NCI-H1694 (cell line): ENCODE data around the gene LMX1B.
"Not testable (repeated sequence)": the region's sequence is repeated elsewhere in the genome, so short reads cannot be mapped to it uniquely, and the experiment has no call there.

Experiments
- DNase-seq: peaks from one replicate; lab custom pipeline; 2025; lab: John Stamatoyannopoulos, UW

LMX1B gene

DNA sequence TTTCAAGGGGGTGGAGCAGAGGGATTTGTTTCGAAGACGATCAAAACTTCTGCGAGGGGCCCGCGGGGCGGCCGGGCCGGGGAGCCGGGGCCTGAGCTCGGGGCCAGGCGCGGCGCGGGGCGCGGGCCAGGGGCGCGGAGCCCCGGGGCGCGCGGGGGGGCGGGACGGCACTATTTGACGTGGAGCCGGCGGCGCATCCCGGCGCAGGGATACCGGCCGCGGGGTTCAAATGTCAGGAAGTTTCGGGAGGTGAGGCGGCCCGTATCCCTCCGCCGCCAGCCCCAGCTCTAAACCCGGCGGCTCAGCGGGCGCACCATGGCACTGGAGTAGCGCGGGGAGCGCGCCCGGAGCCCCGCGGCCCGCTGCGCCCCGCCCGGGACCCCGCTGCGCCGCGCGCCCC is at the start of gene LMX1B:
LMX1B (plus strand) TSS at position 278 of the 400 bp plus-strand sequence. CDS start 522 bp downstream, outside the sequence.
- no peak for DNase-seq

- DNase-seq, result no peak
Observed at GRCh38 chr9:126564128-126564527, 49.6 kb upstream of the LMX1B start.

DNA sequence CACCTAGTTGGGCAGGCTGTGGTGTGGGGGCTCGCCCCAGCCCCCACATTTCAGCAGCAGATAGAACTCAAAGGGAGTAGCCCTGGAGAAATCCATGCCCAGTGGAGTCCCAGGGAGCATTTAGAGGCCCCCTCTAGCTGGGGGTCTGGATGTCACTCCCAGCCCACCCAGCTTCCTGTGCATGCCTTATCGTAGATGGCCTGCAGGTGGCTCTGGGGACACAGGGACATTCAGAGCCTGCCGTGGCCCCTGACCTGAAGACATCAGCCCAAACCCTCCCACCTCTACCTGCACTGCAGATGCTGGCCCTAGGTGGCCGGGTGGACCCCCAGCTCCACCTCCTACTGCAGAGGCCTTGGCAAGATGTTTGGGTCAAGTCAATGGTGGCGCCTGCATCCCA is 49.0 kb upstream of the LMX1B start:
- no peak for DNase-seq

GRCh38 chr9:126565336-126566128 is 48.2 kb upstream of the LMX1B start:
- DNase-seq, result no peak

GRCh38 chr9:126569036-126569435 is 44.7 kb upstream of the LMX1B start:
- DNase-seq, result no peak

DNA sequence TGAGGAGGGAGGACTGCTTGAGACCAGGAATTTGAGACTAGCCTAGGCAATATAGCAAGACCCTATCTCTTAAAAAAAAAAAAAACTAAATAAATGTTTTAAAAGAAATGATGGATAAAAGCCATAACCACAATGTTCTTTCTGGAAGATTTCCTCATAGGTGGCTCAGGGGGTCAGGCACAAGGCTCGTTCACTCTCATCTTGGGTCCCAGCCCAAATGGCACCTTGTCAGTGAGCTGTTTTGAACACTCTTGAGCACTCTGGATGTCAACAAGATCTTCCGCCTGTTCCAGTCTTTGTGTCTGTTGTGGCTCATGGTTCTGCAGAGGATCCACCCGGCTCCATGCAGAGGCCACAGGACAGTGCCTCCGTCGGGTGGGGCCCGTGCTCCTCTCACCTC is 35.7 kb upstream of the LMX1B start:
- no peak for DNase-seq

DNA sequence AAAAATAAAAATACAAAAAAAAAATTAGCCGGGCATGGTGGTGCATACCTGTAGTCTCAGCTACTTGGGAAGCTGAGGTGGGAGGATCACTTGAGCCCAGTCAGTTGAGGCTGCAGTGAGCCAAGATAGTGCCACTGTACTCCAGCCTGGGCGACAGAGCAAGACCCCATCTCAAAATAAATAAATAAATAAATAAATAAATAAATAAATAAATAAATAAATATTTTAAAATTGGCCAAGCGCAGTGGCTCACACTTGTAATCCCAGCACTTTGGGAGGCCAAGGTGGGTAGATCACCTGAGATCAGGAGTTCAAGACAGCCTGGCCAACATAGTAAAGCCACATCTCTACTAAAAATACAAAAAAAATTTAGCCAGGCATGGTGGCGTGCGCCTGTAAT is 33.4 kb upstream of the LMX1B start:
- not testable (repeated sequence) for DNase-seq

DNA sequence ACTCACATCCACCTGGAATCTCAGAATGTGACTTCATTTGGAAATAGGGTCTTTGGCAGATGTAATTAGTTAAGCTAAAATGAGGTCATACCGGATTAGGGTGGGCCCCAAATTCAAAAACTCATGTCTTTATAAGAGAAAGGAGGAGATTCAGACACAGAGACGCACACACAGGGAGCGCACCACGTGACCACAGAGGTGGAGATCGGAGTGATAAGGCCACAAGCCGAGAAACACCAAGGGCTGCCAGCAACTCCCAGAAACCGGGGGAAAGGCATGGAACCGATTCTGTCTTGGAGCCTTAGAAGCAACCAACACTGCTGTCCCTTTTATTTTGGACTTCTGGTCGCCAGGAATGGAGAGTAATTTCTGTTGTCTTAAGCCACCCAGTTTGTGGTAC is 31.8 kb upstream of the LMX1B start:
- DNase-seq, result no peak

DNA sequence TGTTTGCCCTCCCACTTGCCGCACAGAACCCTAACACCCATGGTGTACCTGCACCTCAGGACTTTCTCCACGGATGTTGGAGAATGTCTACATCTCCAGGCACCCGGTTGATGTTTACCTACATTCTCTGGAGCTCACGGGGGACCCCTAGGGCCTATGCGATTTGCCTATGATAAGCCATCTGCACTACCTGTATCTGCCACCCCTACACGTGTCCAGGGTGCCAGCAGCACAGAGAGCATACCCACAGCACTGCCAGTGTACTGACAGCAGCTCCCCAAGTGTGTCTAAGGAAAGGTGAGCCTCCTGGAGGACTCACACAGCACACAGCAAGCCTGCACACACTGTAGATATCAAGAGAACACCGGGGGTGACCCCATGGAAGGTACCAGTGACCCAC is 31.3 kb upstream of the LMX1B start:
- no peak for DNase-seq

- no peak for DNase-seq
Observed at GRCh38 chr9:126583144-126583760, 30.5 kb upstream of the LMX1B start.

DNA sequence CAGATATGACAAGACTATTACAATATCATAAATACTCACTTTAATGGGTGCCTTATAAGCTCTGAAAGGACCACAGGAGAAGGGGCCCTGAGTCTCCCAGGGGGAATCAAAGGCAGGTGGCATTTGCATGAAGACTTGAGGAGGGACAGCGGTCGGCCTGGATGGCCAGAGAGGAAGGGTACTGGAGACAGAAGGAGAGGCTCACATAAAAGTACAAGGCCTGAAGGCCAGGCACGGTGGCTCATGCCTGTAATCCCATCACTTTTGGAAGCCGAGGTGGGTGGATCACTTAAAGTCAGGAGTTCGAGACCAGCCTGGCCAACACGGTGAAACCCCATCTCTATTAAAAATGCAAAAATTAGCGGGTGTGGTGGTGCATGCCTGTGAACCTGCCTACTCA is 29.1 kb upstream of the LMX1B start:
- DNase-seq, result no peak

- no peak for DNase-seq
Observed at GRCh38 chr9:126586236-126586635, 27.5 kb upstream of the LMX1B start.

DNA sequence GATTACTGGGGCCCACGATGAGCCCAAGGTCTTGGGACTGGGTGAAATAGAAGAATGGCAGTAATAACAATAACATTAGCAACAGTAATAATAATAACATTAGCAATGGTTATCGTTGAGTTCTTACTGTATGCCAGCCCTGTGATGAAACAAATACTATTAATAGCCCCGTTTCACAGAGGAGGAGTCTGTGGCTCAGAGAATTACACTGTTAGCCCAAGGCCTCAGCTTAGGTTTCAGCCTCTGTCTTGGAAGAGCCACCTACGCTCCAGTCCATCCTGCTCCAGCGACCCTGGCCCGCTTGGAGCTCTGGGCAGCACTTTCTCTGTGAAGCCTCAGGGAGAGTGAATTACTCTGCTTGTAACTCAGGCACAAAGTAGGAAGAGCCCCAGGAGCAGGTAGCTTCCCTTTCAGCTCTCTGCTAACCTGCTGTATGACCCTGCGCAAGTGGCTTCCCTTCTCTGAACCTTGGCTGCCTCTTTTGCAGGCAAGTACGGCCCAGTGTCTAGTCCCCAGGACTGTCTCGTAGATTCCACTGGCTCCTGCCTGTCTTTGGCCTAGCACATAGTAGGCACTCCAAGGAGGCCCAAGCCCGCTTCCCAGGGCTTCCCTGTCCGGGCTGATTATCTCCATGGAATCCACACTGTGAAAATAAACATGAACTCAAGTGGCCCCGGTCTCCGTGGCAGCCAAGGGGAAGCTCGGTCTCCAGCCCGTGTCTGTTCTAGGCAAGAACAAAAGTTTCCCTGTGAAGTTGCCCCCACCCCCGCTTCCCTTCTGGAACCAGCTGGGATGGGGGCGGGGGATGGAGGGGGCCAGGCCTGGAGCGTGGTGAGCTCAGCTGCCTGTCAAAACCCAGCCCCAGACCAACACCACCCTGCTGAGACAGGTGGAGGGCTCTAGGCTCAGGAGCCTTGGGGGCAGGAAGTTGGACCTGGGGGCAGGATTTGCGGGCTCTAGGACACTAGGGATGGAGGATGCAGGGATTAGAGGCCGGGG is 26.2 kb upstream of the LMX1B start:
- DNase-seq, result no peak

- no peak for DNase-seq
Observed at GRCh38 chr9:126588491-126589168, 25.1 kb upstream of the LMX1B start.

- no peak for DNase-seq
Observed at GRCh38 chr9:126589349-126589748, 24.4 kb upstream of the LMX1B start.

DNA sequence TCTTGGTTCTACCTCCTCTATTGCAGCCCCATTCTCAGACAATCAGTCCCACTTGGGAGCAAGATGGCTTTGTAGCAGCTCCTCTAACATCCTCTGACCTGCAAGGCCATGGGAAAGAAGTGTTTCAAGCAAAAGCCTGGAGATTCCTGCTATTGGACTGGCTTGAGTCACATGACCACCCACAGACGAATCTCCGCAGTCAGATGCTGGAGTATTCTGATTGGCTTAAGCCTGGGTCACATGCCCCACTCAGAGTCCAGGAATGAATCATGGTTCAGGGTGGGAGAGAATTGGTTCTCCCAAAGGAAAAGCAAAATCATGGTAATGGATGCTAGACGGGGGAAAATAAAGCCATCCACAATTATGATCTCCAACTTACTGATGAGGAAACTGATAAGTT is 22.6 kb upstream of the LMX1B start:
- no peak for DNase-seq

DNA sequence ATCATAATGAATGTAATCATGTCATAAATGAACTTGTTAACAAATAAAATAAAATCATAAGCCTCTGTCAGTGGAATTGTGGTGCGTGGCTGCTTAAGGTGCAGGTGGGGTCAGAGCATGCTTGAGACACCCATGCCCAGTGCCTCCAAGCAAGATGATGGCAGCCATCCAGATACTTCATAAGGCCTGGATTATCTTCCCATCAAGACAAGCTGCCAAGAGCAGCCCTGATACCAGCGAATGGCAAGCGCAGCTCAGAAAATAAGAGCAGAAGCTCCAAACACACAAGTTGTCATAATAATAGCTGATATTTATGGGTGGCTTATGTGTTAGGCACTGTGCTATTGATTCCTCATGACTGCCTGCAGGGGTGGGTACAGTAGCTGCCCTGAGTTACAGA is 21.8 kb upstream of the LMX1B start:
- DNase-seq, result no peak

DNA sequence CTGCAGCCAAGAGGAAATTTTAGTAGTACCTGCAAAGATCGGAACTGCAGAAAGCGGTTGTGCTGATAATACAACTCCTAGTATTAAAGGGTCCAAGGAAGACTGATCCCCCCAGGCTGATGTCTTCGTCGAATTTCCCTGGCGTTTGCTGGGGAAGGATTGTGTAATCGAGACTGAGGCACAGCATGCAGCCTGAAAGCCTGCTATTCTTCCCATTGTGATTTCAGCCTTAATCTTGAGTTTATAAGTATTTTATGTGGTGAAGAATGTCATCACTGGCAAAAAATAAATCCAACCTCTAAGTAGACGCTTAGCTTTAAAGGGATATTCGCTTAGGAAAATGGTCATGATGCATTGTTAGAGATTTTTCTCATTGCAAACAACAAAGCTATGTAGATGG is 21.3 kb upstream of the LMX1B start:
- DNase-seq, result no peak

GRCh38 chr9:126595982-126596381 is 17.7 kb upstream of the LMX1B start:
- DNase-seq, result no peak

GRCh38 chr9:126599047-126599650 is 14.6 kb upstream of the LMX1B start:
- DNase-seq, result no peak
